Hepatocyte (in vitro differentiated cells): Measurements from ENCODE around the gene TP53I13. TPM values are rescaled to one million over a fixed set of nuclear protein-coding genes. Genes with fewer than 3 reads are reported as not detected.

Source experiments
- DNase-seq: peaks from one replicate; pipeline ENCODE4 v3.0.0-alpha.2; 2016; ENCODE audit warnings: low spot score
- H2AFZ ChIP-seq: fragments of 200-600 bp; sonication (generic); 2 replicates; pipeline ENCODE4 v1.6.0; 2016; ENCODE audit warnings: antibody characterized with exemption, mild to moderate bottlenecking
- H3K27ac ChIP-seq: fragments of 200-600 bp; sonication (generic); 2 replicates; pipeline ENCODE4 v1.5.1; 2016; ENCODE audit warnings: mild to moderate bottlenecking
- H3K27me3 ChIP-seq: fragments of 200-600 bp; sonication (generic); 2 replicates; pipeline ENCODE4 v1.6.1; 2016
- H3K36me3 ChIP-seq: fragments of 200-600 bp; sonication (generic); replicated peaks from 2 replicates; pipeline ENCODE4 v1.5.1; 2016; ENCODE audit warnings: low read depth; ENCODE audit not compliant: insufficient read depth
- H3K4me1 ChIP-seq: fragments of 200-600 bp; sonication (generic); 2 replicates; pipeline ENCODE4 v1.5.1; 2016; ENCODE audit warnings: mild to moderate bottlenecking, moderate library complexity; ENCODE audit not compliant: insufficient read depth
- H3K4me2 ChIP-seq: fragments of 200-600 bp; sonication (generic); 2 replicates; pipeline ENCODE4 v1.6.0; 2016
- H3K4me3 ChIP-seq: fragments of 200-600 bp; sonication (generic); 2 replicates; pipeline ENCODE4 v1.5.1; 2016; ENCODE audit warnings: mild to moderate bottlenecking
- H3K79me2 ChIP-seq: fragments of 200-600 bp; sonication (generic); 2 replicates; pipeline ENCODE4 v1.6.0; 2017; ENCODE audit warnings: mild to moderate bottlenecking
- H3K9me2 ChIP-seq: fragments of 200-600 bp; sonication (generic); replicated peaks from 2 replicates; pipeline ENCODE4 v1.6.0; 2017; ENCODE audit warnings: mild to moderate bottlenecking; ENCODE audit not compliant: insufficient read depth
- H3K9me3 ChIP-seq: fragments of 200-600 bp; sonication (generic); 2 replicates; pipeline ENCODE4 v1.5.1; 2016; ENCODE audit warnings: low read depth, mild to moderate bottlenecking
- H4K20me1 ChIP-seq: fragments of 200-600 bp; sonication (generic); 2 replicates; pipeline ENCODE4 v1.6.0; 2016; ENCODE audit warnings: mild to moderate bottlenecking; ENCODE audit not compliant: insufficient read depth, poor library complexity, severe bottlenecking
- EZH2 ChIP-seq: fragments of 200-600 bp; sonication (generic); IDR thresholded peaks from 2 replicates; pipeline ENCODE4 v1.6.1; 2016; ENCODE audit warnings: antibody characterized with exemption, mild to moderate bottlenecking, borderline replicate concordance
- EZH2phosphoT487 ChIP-seq: fragments of 200-600 bp; sonication (generic); IDR thresholded peaks from one replicate; pipeline ENCODE4 v1.6.1; 2018; ENCODE audit warnings: antibody characterized with exemption, mild to moderate bottlenecking, low read depth, moderate library complexity; ENCODE audit not compliant: unreplicated experiment, severe bottlenecking
- WGBS: methylation state at CpG from one replicate; pipeline ENCODE4 v1.1.6; 2016; ENCODE audit warnings: low lambda C conversion rate; ENCODE audit errors: missing lambda C conversion rate; 5-methylcytosine and 5-hydroxymethylcytosine counted together
- polyA plus RNA-seq: library from polyadenylated mRNA; unstranded; fragments of >200 nt; fragmentation: Nextera tagmentation; extraction: Ambion mirVana; gene quantifications from 2 replicates; pipeline ENCODE4 v1.2.1, GENCODE V29; 2016
- total RNA-seq: library from RNA; depleted of rRNA; stranded (reverse); fragments of >200 nt; gene quantifications from 2 replicates; pipeline ENCODE4 v1.2.3, GENCODE V29; 2014
- TF ChIP-seq, protein P1 (sequence below): fragments of 200-600 bp; sonication (generic); IDR thresholded peaks from 2 replicates; pipeline ENCODE4 v1.5.1; 2016; ENCODE audit warnings: antibody characterized with exemption, mild to moderate bottlenecking; ENCODE audit not compliant: poor library complexity

The TP53I13 gene
- total and polyA plus RNA-seq, 2 experiments from 2014 or later = 43.4 to 92.9 TPM

DNA sequence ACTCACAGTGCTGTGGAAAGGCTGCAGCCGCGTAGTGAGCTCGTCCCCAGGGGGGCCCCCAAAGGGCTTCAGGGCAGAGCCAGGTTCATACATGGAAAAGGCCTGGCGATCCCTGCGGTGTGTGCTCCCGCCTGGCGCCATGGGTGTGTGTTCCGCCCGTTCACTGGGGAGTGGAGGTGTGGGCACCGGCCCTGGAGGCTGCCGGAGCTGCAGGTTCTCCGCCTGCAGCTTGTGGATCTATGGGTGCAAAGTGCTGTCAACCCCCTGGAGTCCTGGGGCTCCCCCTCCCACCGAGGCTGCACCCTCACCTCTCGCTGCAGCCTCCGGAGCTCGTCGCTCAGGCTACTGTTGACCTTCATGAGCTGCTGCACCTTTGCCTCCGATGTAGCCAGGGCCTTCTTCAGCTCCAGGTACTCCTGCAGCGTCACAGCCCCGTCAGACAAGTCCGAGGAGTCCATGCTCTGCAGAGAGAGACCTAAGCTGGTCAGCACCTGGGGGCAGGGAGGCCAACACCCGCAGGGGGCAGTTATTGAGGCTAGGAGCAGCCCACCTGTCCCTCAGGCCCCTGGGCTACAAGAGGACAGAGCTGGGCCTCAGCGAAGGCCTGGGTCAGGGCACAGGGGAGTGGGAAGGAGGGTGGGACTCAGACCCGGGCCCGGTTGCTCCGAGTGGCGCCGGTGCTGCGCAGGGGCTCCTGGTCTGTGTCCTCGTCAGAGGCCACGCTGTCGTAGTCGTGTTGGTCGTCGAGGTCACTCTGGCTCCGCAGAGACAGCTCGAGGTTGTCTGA lies 7.9 kb downstream of the TP53I13 start:
- H2AFZ ChIP-seq = no peak overlapping the region
- H4K20me1 ChIP-seq = no peaks in the 10 kb centered on the region
- no peak overlapping the region for H3K4me3 ChIP-seq
- no peak overlapping the region for H3K27ac ChIP-seq
- no peaks in the 10 kb centered on the region for H3K9me3 ChIP-seq
- DNase-seq = no peak
- H3K79me2 ChIP-seq = peaks cover 4% of the 10 kb centered on the region
- no peaks in the 10 kb centered on the region for H3K36me3 ChIP-seq
- H3K4me2 ChIP-seq = no peak overlapping the region
- WGBS = 95% methylated on average over 37 of the region's 37 CpGs
- no peaks in the 10 kb centered on the region for H3K9me2 ChIP-seq
- H3K27me3 ChIP-seq = no peaks in the 10 kb centered on the region
- TF ChIP-seq, protein P1, sequence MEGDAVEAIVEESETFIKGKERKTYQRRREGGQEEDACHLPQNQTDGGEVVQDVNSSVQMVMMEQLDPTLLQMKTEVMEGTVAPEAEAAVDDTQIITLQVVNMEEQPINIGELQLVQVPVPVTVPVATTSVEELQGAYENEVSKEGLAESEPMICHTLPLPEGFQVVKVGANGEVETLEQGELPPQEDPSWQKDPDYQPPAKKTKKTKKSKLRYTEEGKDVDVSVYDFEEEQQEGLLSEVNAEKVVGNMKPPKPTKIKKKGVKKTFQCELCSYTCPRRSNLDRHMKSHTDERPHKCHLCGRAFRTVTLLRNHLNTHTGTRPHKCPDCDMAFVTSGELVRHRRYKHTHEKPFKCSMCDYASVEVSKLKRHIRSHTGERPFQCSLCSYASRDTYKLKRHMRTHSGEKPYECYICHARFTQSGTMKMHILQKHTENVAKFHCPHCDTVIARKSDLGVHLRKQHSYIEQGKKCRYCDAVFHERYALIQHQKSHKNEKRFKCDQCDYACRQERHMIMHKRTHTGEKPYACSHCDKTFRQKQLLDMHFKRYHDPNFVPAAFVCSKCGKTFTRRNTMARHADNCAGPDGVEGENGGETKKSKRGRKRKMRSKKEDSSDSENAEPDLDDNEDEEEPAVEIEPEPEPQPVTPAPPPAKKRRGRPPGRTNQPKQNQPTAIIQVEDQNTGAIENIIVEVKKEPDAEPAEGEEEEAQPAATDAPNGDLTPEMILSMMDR = no peak
- TF ChIP-seq EZH2 (no peak), EZH2phosphoT487 (no peak)
- peaks cover 19% of the 10 kb centered on the region for H3K4me1 ChIP-seq

DNA sequence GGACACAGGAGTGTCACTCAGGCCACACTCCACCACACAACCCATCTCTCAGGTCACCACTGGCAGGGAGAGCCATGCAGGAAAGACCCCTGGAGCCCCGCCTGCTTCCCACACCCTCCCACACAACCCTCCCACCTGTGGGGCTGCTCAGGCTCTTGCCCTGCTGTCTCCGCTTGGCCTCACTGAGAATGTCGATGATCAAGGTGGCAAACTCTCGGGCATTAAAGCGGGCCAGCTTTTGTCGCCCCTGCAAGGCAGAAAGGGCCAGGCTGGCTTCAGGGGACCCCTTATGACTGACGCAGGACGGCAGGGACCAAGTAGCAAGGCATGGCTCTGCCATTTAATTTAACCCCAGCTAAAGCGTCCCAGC lies 8.5 kb downstream of the TP53I13 start:
- Histone ChIP-seq H3K4me3 (no peak overlapping the region), H3K9me2 (no peaks in the 10 kb centered on the region), H3K4me1 (peaks cover 19% of the 10 kb centered on the region), H3K79me2 (peaks cover 4% of the 10 kb centered on the region), H3K36me3 (no peaks in the 10 kb centered on the region), H3K4me2 (no peak overlapping the region), H3K27me3 (no peaks in the 10 kb centered on the region), H3K27ac (no peak overlapping the region), H4K20me1 (no peaks in the 10 kb centered on the region), H3K9me3 (no peaks in the 10 kb centered on the region), H2AFZ (no peak overlapping the region)
- WGBS = 98% methylated on average over 9 of the region's 9 CpGs
- no peak for DNase-seq
- TF ChIP-seq EZH2 (no peak), EZH2phosphoT487 (no peak)
- TF ChIP-seq, protein P1 = no peak

DNA sequence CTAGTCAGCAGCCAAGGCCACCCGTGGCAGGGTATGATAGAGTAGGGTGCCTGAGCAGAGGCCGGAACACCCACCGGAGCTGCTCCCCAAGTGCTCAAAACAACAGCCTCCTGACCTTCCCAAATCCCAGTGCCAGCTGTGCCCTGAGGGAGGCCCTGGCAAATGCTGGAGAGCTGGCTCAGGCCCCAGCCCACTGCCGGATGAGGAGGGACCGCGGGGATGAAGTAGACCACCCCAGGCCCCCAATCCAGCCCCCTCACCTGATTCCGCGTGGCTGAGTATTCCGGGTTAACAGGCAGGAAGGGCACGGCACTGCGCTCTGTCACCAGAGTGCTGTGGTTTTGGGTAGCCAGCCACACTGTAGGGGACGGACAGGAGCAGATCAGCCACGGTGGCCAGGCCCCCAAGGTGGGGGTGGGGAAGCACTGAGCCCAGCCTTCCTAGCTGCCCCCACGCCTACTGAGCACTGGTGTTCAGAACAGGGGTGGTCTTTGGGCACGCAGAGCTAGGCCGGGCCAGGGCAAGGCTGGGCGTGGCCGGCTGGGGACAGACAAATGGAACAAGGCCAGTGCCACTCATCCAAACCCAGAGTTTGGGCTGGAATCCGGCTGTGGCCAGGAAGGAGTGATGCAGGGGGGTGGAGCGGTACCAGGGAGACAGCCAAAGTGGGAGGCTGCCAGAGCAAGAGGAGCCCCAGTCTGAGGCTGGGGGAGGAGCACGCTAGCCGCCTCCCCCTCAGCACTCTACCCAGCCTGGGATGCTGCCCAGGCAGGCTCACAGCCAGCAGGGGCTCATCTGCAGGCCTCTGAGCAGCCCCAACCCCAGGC lies 9.1 kb downstream of the TP53I13 start:
- H2AFZ ChIP-seq = no peak overlapping the region
- no peak overlapping the region for H3K27ac ChIP-seq
- peaks cover 4% of the 10 kb centered on the region for H3K79me2 ChIP-seq
- no peak overlapping the region for H3K4me2 ChIP-seq
- TF ChIP-seq EZH2phosphoT487 (no peak), EZH2 (no peak)
- TF ChIP-seq, protein P1 = no peak
- no peak for DNase-seq
- H3K4me3 ChIP-seq = no peak overlapping the region
- 93% methylated on average over 22 of the region's 22 CpGs for WGBS
- H3K4me1 ChIP-seq = peaks cover 12% of the 10 kb centered on the region
- H3K36me3 ChIP-seq = no peaks in the 10 kb centered on the region
- no peaks in the 10 kb centered on the region for H4K20me1 ChIP-seq
- H3K9me3 ChIP-seq = no peaks in the 10 kb centered on the region
- H3K9me2 ChIP-seq = no peaks in the 10 kb centered on the region
- H3K27me3 ChIP-seq = no peaks in the 10 kb centered on the region
